Measurements from ENCODE around the gene PSMD13.

Gene PSMD13

GRCh38 chr11:280706-281485 is 44.1 kb downstream of the PSMD13 start:
- peak overlapping the region; percentile 68 for H3K27ac ChIP-seq
- TF ChIP-seq CTCF (IDR thresholded peaks at IDR 0.05) = no peak
- TF ChIP-seq ZFX (IDR thresholded peaks at IDR 0.05; ENCODE audit: borderline replicate concordance) = no peak

- no peak overlapping the region for H3K27ac ChIP-seq
- TF ChIP-seq CTCF (IDR thresholded peaks at IDR 0.05) (no peak), ZFX (IDR thresholded peaks at IDR 0.05; ENCODE audit: borderline replicate concordance) (no peak)
Measured at GRCh38 chr11:281486-282161, 44.8 kb downstream of the PSMD13 start.

DNA sequence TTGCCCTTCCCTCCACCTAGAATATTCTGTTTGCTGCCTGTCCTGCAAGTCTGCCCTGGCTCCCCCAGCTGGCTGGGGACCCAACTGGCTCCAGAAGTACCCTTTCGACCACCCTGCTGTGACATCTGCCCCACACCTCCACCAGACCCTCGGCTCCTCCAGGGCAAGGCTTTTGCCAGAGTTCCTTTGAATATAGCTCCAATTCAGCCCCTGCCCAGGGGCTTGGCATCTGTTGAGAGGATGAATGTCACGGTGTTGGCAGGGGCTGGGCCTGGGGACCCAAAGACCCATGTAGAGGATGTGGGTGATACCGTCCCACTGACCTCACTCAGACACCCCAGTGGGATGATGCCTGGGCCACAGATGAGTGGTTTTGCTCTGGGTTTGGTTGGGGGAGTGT is 45.4 kb downstream of the PSMD13 start:
- TF ChIP-seq ZFX (IDR thresholded peaks at IDR 0.05; ENCODE audit: borderline replicate concordance) = no peak
- no peak for TF ChIP-seq CTCF (IDR thresholded peaks at IDR 0.05)
- H3K27ac ChIP-seq = no peak overlapping the region

- no peak overlapping the region for H3K27ac ChIP-seq
Measured at GRCh38 chr11:282630-283360, 46.0 kb downstream of the PSMD13 start.

DNA sequence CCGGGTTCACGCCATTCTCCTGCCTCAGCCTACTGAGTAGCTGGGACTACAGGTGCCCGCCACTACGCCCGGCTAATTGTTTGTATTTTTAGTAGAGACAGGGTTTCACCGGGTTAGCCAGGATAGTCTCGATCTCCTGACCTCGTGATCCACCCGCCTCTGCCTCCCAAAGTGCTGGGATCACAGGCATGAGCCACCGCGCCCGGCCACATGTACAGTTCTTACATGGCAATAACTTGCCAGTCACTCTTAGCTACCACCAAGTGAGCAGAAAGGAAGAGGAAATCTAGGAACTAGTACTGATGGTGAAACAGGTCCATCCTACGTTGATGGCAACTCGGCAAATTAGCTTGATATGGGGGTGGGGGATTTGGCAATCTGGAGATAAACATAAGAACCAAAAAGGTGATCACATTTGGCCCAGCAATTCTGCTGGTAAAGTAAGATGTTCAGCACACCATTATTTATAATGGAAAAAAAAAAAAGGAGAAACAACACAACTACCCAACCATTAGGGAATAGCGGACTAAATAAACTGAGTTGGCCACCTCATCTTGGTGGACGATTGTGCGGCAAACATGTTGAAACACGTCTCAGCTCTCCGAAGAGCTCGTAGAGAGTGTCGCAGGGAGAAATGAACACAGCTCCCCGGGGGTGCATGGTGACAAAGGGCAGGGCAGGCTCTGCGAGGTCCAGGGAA is 46.8 kb downstream of the PSMD13 start:
- no peak overlapping the region for H3K27ac ChIP-seq
- TF ChIP-seq ZFX (IDR thresholded peaks at IDR 0.05; ENCODE audit: borderline replicate concordance) (no peak), CTCF (IDR thresholded peaks at IDR 0.05) (no peak)

More at GRCh38 chr11:282630-283360, 46.0 kb downstream of the PSMD13 start:
- TF ChIP-seq CTCF (IDR thresholded peaks at IDR 0.05) = no peak
- no peak for TF ChIP-seq ZFX (IDR thresholded peaks at IDR 0.05; ENCODE audit: borderline replicate concordance)

- H3K27ac ChIP-seq = no peak overlapping the region
- TF ChIP-seq CTCF (IDR thresholded peaks at IDR 0.05) (no peak), ZFX (IDR thresholded peaks at IDR 0.05; ENCODE audit: borderline replicate concordance) (no peak)
Measured at GRCh38 chr11:284105-285020, 47.6 kb downstream of the PSMD13 start.
